GM15510 (cell line): ENCODE data around the gene TSSC4.
A peak's percentile ranks its signal among the peaks of the same experiment; 100 is the strongest.

Experiments
- POLR2A ChIP-seq: IDR thresholded peaks from 3 replicates; pipeline ENCODE4 v1.6.1; 2011; ENCODE audit warnings: borderline replicate concordance; ENCODE audit not compliant: insufficient read length; ENCODE audit errors: extremely low read depth

The TSSC4 gene

DNA sequence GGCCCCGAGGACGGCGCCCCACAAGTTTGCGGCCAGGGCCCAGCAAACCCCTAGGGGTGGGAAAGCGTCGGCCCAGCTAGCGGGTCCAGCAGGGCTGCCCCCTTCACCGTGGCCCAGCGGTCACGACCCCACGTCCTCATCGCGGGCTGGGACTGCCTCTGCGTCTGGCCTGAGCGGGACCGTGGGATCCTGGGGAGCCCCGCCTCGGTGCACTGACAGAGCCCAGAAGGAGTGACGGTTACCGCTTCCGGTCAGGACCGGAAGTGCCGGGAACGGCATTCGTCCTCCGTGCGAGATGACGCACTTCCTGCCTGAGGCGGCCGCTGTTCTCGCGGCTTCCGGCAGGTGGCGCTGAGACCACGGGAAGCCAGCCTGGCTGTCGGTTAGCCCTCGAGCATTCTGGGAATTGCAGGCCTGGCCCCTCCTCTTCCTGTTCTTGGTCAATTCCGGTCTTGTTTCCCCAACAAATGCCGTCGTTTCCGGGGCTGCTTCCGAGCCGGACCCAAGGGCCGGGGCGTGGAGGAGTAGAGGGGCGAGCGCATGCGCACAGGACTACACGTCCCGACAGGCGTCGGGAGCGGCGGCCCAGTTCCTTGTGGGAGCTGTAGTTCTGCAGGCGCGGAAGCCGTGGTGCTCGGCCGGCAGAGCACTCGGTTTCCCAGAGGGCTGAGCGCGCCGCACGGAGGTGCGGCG, at the start of gene TSSC4:
TSSC4 (plus strand) TSS at position 682 of the 693 bp plus-strand sequence. CDS start 1,884 bp downstream, outside the sequence.
- peak; percentile 90 for TF ChIP-seq POLR2A

DNA sequence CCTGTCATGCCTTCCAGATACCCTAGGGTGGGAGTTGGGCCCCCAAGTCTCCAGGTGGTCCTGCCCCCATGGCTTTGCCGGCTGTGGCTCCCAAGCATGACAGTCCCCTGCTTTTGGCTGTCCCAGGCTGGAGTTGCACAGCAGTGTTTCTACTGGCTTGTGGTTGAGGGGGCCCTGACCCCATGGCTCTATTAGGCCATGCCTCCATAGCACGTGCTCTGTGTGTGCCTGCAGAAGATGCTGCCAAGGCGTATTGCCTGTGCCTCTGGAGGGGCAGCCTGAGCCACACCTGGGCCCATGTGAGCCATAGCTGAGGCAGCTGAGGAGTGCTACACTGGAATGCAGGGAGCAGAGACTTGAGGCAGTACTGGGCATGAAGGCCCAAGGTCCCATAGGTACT, 48.8 kb upstream of the TSSC4 start:
- TF ChIP-seq POLR2A, result no peak

DNA sequence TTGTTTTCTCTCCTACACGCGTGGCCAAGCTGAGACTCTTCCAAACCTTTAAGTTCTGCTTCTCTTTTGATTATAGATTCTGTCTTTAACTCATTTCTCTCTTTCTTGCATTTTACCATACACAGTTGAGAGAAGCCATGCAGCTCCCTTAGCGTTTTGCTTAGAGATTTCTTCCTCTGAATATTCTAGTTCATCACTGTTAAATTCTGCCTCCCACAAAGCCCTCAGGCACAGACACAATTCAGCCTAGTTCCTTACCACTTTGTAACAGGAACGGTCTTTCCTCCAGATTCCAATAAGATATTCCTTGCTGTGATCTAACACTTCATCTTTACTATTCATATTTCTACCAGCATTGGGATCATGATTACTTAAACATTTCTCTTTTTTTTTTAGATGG, 48.1 kb upstream of the TSSC4 start:
- no peak for TF ChIP-seq POLR2A

DNA sequence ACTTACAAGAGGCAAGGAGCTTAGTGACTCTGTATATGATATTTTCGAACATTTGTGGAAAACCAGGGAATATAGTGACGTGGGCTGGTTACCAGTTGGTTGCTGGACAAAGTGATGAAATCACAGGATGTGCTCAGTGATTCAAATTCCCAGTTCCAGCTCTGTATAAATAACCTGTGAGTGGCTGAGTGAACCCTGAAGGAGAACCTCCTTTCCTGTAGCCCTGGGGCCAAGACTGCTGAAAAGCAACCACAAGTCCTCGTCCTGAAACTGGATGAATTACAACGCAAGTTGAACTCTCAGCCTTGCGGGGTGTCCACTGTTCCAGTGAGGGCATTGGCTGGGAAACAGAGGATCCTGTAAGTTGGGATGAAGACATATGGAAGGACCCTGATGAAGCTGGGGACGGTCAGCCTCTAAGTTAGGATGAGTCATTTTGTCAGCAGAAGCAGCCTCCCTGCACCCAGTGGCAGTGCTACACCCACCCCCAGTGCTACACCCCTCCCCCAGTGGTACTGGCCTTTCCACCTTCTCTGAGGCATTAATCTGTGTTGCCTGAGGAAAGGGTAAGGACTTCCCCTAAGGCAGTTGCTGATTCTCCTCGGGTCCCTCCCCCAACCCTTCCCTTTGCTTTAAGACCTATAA, 45.4 kb upstream of the TSSC4 start:
- no peak for TF ChIP-seq POLR2A

DNA sequence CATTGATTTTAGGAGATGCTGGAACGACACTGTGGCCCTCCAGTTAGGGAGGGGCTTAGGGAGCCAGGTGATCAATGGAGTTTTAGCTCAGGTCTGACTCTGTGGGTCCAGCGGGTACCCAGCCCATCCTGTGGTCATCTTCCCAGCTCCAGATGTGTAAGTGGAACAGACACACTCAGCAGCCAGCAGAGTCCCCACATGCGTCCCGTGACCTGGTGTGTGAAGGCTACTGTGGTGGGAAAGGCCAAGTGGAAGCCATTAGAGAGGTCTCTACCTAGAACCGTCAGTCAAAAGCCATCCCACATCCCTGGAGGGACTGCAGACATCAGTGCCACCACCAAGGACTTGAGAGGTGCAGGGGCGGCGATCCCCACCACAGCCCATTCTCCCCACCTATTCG, 43.3 kb upstream of the TSSC4 start:
- no peak for TF ChIP-seq POLR2A

DNA sequence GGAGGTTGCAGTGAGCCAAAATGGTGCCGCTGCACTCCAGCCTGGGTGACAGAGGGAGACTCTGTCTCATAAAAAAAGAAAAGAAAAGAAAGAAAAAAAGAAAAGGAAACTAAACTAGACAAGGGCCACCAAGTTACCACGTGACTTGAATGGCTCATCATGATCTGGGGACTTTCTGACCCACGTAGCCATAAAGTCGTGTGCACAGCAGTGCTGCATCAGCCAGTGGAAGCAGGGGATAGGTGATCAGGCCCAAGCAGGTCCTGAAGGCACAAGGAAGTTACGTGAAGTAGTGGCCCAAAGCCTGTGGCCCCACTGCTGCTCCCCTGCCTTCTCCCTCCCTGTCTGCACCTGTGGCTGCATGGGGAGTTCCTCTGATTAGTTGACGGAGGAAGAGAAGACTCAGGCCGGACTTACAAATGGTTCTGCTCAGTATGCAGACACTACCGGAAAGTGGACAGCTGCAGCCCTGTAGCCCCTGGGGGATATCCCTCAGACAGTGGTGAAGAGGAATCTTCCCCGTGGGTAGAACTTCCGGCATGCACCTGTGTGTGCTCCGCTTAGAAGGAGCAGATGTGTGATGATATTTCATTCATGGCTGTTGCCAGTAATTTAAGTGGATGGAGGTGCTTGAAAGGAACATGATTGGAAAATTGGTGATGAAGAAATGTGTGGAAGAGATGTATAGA, 41.7 kb upstream of the TSSC4 start:
- no peak for TF ChIP-seq POLR2A

DNA sequence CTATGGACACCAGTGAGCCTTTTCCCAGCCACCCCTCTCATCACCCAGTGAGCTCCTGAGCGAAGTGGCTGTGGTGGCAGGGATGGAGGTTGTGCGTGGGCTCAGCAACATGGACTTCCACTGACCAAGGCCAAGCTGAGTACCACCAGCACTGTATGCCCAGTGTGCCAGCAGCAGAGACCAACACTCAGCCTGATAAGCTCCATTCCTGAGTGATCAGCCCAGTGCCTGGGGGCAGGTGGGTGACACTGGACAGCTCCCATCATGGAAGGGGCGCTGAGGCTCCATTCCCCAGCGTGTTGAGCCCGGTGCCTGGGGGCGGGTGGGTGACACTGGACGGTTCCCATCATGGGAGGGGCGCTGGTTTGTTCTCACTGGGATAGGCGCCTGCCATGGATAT, 41.0 kb upstream of the TSSC4 start:
- no peak for TF ChIP-seq POLR2A

DNA sequence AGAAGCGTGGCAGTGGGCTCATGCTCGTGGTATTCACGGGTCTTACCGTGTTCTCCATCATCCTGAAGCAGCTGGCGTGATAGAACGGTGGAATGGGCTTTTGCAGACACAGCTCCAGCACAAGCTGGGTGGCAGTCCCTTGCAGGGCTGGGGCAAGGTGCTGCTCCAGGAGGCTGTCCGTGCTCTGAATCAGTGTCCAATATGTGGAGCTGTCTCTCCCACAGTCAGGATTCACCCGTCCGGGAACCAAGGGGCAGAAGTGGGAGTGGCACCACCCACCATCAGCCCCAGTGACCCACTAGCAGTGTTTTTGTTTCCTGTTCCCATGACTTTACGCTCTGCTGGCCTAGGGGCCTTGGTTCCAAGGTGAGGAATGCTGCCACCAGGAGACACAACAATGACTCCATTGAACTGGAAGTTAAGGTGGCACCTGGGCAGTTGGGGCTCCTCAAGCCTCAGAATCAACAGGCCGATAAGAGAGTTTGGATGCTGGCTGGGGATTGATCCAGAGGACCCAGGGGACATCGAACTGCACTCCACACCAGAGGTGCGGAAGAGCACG, 40.4 kb upstream of the TSSC4 start:
- TF ChIP-seq POLR2A, result no peak

DNA sequence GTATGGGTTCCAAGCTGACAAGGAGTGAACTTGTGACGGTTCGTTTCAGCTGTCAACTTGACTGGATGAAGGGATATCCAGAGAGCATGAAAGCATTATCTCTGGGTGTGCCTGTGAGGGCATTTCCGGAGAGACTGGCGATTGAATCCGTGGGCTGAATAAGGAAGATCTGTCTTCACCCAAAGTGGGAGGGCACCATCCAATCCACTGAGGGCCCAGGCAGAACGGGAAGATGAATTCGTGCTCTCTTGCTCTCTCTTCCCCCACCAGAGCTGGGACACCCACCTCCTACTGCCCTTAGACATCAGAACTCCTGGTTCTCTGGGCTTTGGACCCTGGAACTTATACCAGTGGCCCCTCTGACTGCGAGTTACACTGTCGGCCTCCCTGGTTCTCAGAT, 39.0 kb upstream of the TSSC4 start:
- no peak for TF ChIP-seq POLR2A

DNA sequence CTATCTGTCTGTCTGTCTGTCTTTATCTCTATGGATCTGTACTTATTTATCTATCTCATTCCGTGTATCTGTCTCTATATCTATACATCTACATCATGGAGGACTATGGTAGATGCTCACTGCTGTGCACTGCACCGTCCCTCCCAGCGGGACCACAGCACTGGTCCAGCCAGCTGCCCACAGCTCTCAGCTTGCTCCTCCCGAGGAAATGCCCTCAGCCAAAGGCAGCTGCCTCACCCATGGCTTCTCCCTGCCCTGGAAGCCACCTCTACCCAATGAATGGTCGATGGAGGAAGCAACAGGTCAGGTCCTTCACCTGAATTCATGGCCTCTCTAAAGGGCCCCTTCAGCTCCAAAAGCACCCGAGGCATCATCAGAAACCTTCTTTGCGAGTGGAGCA, 38.1 kb upstream of the TSSC4 start:
- no peak for TF ChIP-seq POLR2A

DNA sequence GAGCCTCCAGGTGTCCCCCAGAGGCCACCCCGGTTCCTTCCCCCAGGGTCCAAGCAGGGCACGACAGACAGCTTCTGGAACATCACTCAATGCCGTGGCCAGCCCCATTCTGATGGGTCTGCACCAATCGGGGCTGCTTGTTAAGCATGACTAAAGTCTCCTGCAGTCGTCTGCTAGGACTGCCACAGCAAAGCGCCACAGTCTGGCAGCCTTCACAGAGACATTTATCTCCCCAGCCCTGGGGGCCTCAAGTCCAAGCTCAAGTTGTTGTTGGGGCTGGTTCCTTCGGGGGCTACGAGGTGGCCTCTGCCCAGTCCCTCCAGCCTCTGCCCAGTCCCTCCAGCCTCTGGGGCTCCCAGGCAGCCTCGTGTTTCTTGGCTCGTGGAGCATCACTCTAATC, 37.4 kb upstream of the TSSC4 start:
- TF ChIP-seq POLR2A, result no peak

DNA sequence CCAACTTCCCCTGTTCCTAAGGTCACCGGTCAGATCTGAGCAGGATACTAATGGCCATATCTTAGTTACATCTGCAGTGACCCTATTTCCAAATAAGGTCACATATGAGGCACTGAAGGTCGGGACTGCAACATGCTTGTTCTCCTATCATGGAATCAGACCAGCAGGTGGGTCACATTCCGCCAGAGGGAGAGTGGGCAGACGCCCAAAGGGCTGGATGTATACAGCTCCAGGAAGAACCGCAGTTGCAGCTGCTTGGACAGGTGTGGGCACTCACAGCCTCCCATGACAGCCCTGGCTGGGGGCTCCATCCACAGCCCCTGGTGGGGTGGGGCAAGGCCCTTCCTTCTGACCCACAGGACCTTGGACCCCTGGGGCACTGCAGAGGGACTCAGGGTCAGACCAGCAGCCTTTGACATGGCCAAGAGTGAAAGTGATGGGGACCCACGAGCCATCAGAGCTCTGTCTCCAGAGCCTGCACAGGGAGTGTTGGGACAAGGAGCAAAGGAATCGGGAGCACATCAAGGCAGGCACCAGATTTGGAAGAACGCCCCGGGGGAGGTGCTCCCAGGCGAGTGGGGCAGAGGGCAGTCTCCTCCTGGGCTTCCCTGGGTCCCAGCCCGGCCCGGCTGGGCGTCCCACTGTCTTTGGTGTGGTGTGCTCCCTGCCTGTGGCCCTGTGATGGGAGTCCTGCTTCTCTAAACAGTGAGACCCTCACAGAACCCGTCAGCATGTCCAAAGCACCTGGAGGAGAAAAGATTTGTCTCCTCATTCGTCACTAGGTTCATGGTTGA, 36.8 kb upstream of the TSSC4 start:
- no peak for TF ChIP-seq POLR2A

DNA sequence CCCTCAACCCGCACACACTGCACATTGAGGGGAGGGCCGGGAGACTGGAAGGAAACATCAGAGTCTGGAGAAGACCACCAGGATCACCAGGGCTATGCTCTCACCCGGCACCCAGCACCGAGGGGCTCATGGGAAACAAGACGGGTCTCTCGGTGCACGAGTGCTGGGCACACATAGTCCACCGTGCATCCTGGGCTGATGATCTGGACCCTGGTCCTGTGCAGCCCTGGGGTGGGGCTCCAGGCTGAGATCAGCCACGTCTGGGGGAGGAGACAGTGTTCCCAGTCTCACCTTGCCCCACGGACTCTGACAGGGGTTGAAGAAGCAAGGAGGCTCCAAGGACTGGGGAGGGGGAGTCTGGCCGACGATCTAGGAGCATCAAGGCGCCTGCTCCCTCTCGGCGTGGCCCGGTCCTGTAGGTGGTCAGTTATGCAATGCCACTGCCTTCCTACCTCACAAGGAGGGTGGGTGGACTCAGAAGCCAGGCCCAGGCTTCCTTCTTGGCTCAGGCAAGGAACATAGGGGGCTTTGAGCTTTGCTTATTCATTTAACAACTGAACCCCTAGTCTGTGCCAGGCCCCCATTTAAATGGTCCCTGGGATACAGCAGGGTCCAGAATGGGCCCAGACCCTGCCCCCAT, 34.9 kb upstream of the TSSC4 start:
- TF ChIP-seq POLR2A, result no peak

DNA sequence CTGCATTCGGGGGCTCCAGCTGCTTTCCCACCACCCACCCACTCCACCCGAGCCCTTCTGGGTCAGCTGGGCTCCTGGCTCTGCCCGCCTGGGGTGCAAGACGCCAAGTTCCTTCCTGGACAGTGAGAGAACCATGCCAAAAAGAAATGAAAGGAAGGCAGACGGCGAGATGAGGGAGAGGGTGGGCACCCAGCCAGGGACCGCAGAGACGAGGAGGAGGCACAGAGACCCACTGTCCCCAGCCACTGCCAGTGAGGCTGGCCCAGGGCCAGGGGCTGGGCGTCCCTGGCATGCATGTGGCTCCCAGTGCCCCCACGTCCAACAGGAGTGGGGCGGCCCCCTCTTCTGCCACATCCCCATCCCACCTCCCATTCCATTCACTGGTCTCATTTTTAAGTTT, 34.3 kb upstream of the TSSC4 start:
- TF ChIP-seq POLR2A, result no peak

DNA sequence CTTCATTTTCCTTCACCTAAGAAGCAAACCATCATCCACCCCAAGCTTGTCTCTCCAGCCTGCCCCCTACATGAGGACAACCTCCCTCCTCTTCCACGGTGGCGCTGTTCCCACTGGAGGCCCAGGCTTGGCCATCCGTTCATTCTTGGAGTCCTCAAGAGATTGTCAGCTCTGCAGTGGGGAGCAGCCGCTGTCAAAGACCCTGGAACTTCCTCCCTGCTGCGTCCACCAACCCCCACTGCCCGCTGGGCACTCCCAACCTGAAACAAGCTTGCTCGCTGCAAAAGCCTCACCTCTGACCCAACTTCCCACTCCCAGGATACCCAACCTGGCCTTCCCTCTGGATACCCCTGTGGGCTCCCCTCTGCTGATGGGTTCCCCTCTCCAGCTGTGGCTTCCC, 33.8 kb upstream of the TSSC4 start:
- no peak for TF ChIP-seq POLR2A
